Loucy (cell line): Measurements from ENCODE around the gene VWA7.

Experiments used
- H2AFZ ChIP-seq: fragments of 200-600 bp; sonication (generic); 2 replicates; pipeline ENCODE4 v1.6.0; 2016; ENCODE audit warnings: antibody characterized with exemption, mild to moderate bottlenecking, low read length, moderate library complexity
- H3F3A ChIP-seq: fragments of 200-600 bp; 2 replicates; pipeline ENCODE4 v1.6.0; 2016; ENCODE audit warnings: antibody characterized with exemption, low read depth, mild to moderate bottlenecking
- H3K27me3 ChIP-seq: fragments of 200-600 bp; sonication (generic); 2 replicates; pipeline ENCODE4 v1.6.1; 2014; ENCODE audit warnings: low read length, mild to moderate bottlenecking; ENCODE audit not compliant: insufficient read depth, poor library complexity, severe bottlenecking
- H3K36me3 ChIP-seq: fragments of 200-600 bp; sonication (generic); 2 replicates; pipeline ENCODE4 v1.6.1; 2016; ENCODE audit warnings: low read length; ENCODE audit not compliant: insufficient read depth
- H3K4me1 ChIP-seq: fragments of 200-600 bp; sonication (generic); 2 replicates; pipeline ENCODE4 v1.5.1; 2014; ENCODE audit warnings: low read length, mild to moderate bottlenecking; ENCODE audit not compliant: insufficient read depth, poor library complexity, severe bottlenecking
- H3K4me2 ChIP-seq: fragments of 200-600 bp; sonication (generic); 2 replicates; pipeline ENCODE4 v1.6.0; 2014; ENCODE audit warnings: antibody characterized with exemption, low read length, low read depth, mild to moderate bottlenecking; ENCODE audit not compliant: poor library complexity, severe bottlenecking
- H3K4me3 ChIP-seq: fragments of 200-600 bp; sonication (generic); 2 replicates; pipeline ENCODE4 v1.5.1; 2014; ENCODE audit warnings: low read length, mild to moderate bottlenecking, mixed read lengths; ENCODE audit not compliant: poor library complexity, severe bottlenecking
- H3K79me2 ChIP-seq: fragments of 200-600 bp; sonication (generic); 2 replicates; pipeline ENCODE4 v1.6.1; 2014; ENCODE audit warnings: low read length; ENCODE audit not compliant: insufficient read depth
- H3K9ac ChIP-seq: fragments of 200-600 bp; sonication (generic); 2 replicates; pipeline ENCODE4 v1.6.0; 2014; ENCODE audit warnings: mild to moderate bottlenecking, low read depth, low read length, moderate library complexity; ENCODE audit not compliant: poor library complexity, severe bottlenecking
- H3K9me2 ChIP-seq: fragments of 200-600 bp; sonication (generic); replicated peaks from 2 replicates; pipeline ENCODE4 v1.6.1; 2016; ENCODE audit warnings: low read depth, low read length, mixed read lengths
- H3K9me3 ChIP-seq: fragments of 200-600 bp; sonication (generic); 2 replicates; pipeline ENCODE4 v1.6.1; 2014; ENCODE audit warnings: mild to moderate bottlenecking, antibody characterized with exemption, low read length, low read depth; ENCODE audit not compliant: insufficient read depth
- H4K20me1 ChIP-seq: fragments of 200-600 bp; sonication (generic); 2 replicates; pipeline ENCODE4 v1.6.0; 2014; ENCODE audit warnings: antibody characterized with exemption, low read length, mild to moderate bottlenecking; ENCODE audit not compliant: insufficient read depth, poor library complexity, severe bottlenecking
- CTCF ChIP-seq: fragments of 200-600 bp; sonication (generic); conservative IDR thresholded peaks from 2 replicates; pipeline ENCODE4 v1.5.1; 2014; ENCODE audit warnings: mild to moderate bottlenecking, antibody characterized with exemption, low read length
- EZH2phosphoT487 ChIP-seq: fragments of 200-600 bp; IDR thresholded peaks from 2 replicates; pipeline ENCODE4 v1.6.1; 2018; ENCODE audit warnings: antibody characterized with exemption, mild to moderate bottlenecking, moderate library complexity, borderline replicate concordance

Gene VWA7

DNA sequence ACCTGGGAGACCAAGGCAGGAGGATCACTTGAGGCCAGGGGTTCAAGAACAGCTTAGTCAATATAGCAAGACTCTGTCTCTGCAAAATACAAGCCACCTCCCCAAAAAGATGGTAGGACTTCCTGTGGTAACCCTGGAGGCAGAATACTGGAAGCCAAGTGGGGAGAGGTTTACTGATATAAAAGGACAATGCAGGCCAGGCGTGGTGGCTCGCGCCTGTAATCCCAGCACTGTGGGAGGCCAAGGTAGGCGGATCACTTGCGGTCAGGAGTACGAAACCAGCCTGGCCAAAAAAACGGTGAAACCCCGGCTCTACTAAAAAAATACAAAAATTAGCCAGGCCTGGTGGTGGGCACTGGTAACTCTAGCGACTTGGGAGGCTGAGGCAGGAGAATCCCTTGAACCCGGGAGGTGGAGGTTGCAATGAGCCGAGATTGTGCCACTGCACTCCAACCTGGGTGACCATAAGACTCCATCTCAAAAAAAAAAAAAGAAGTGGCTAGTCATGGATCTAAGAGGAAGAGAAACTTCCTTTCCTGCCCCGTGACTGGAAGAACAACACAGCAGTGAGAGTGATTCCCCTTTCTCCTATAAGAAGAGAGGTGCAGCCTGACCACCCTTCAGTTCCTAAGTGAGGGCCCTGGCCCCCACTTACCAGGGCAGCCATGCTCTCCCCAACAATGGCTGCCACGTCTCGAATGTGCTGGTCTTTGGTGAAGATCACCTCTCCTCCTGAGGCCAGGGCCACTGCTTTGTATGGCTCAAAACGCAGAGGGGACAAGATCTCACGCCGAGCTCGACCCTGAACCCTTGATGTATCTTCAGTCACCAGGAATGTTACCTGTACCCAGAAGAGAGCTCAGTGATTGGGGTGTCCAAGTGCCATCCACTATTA, 8.5 kb downstream of the VWA7 start:
- no peaks in the 10 kb centered on the region for H4K20me1 ChIP-seq
- no peaks in the 10 kb centered on the region for H3K79me2 ChIP-seq
- no peak overlapping the region for H3K4me3 ChIP-seq
- H3K9me2 ChIP-seq, result no peaks in the 10 kb centered on the region
- H3K27me3 ChIP-seq, result no peaks in the 10 kb centered on the region
- H3K9ac ChIP-seq, result no peak overlapping the region
- no peaks in the 10 kb centered on the region for H3K9me3 ChIP-seq
- H3K4me1 ChIP-seq, result peaks cover 11% of the 10 kb centered on the region
- TF ChIP-seq CTCF, result no peak
- TF ChIP-seq EZH2phosphoT487, result no peak
- H3F3A ChIP-seq, result no peaks in the 10 kb centered on the region
- H3K4me2 ChIP-seq, result no peak overlapping the region
- H2AFZ ChIP-seq, result no peak overlapping the region
- no peaks in the 10 kb centered on the region for H3K36me3 ChIP-seq

DNA sequence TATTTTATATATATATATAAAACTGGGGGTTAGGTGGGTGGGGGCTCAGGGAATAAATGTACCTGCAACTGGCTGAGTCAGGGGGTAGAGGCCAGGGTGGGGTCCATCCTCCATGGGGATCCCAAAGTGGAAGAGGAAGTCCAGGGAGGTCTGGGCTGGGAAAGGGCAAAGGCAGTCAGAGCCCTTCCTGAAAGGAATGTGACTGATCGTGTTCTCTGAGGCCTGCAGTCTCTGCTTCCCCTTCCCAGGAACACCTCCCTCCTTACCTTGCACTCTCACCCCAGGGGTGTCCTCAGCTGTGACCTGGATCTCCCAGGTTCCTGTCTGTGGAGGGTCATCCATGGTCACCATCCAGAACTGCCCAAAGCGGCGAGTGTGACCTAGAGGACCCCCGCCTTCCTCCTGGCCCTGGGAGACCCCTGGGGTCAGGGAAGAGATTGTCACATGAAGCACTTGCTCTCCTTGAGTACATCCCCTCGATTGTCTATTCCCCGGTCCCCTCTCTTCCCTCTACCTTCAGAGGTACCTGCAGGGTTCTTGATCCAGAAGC, 10.0 kb downstream of the VWA7 start:
- Histone ChIP-seq H3K79me2 (no peaks in the 10 kb centered on the region), H3K9me2 (no peaks in the 10 kb centered on the region), H4K20me1 (no peaks in the 10 kb centered on the region), H3K27me3 (no peaks in the 10 kb centered on the region), H3K36me3 (no peaks in the 10 kb centered on the region), H3K4me1 (peaks cover 6% of the 10 kb centered on the region), H3K9me3 (no peaks in the 10 kb centered on the region), H3F3A (no peaks in the 10 kb centered on the region), H3K4me2 (no peak overlapping the region), H3K4me3 (no peak overlapping the region), H2AFZ (no peak overlapping the region), H3K9ac (no peak overlapping the region)
- TF ChIP-seq EZH2phosphoT487 (no peak), CTCF (no peak)

DNA sequence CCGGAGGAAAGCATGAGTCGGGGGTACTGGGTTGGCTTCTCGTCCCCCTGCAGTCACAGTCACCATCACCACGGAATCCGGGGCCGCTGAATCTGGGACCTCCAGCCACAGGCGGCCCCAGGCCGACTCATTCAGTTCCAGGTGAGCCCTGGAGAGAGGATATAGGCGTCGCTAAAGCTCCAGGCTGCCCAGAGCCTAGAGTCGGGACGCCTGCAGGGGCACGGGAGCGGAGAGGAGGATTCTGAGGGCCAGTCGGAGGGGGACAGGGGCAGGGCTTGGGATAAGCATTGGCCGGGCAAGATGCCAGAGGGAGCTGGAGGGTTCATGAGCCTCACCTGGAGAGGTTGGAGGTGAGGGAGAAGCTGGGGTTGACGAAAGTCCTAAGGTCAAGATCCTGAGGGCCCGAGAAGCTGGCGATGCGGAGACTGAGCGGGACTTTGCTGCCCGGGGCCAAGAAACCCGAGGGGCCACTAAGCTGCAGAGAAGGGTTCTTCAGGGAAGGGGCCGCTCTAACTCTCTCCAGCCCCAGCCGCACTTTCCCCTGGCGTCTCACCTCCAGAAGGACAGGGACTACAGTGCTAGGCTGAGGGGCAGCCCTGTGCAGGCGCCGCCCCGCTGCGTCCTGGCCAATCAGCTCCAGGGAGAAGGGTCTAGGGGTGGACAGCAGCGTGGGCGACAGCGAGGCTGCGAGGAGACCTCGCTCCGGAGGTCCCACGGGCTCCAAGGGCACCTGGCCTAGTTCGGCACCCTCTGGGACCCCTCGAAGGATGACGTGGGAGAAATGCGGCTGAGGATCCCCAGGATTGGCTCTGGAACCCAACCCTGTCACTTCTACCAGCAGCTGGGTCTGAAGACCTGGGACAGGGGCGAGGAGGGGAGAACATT, 11.0 kb downstream of the VWA7 start:
- Histone ChIP-seq H3K4me1 (peaks cover 3% of the 10 kb centered on the region), H3K9me3 (no peaks in the 10 kb centered on the region), H4K20me1 (no peaks in the 10 kb centered on the region), H3K36me3 (no peaks in the 10 kb centered on the region), H3K4me2 (no peak overlapping the region), H3F3A (no peaks in the 10 kb centered on the region), H3K4me3 (no peak overlapping the region), H3K79me2 (no peaks in the 10 kb centered on the region), H3K9ac (no peak overlapping the region), H3K27me3 (no peaks in the 10 kb centered on the region), H3K9me2 (no peaks in the 10 kb centered on the region), H2AFZ (no peak overlapping the region)
- TF ChIP-seq CTCF (no peak), EZH2phosphoT487 (no peak)
